H1 (cell line): ENCODE data around the gene EEF1A2. TPM values are rescaled to one million over a fixed set of nuclear protein-coding genes. Genes with fewer than 3 reads are reported as not detected.

Experiments used
- ASH2L ChIP-seq: fragments of 200-600, 300-600 bp; sonication (generic); IDR thresholded peaks from one replicate; pipeline ENCODE4 v1.7.1; 2017; ENCODE audit warnings: low read length
- BCL11A ChIP-seq, 2 experiments: IDR thresholded peaks; one replicate each; pipeline ENCODE4 v1.6.1; 2011; ENCODE audit warnings: low read depth in 2 of 2, low read length in 2 of 2, mild to moderate bottlenecking in 2 of 2
- CTBP2 ChIP-seq: IDR thresholded peaks from 2 replicates; pipeline ENCODE4 v1.7.0; 2011; ENCODE audit warnings: borderline replicate concordance, mild to moderate bottlenecking, moderate library complexity, mixed read lengths, low read length; ENCODE audit not compliant: insufficient read depth, insufficient read length
- GTF2F1 ChIP-seq: IDR thresholded peaks from 2 replicates; pipeline ENCODE4 v1.6.1; 2012; ENCODE audit warnings: low read depth, low read length, improper control_type of control experiment, borderline replicate concordance
- NANOG ChIP-seq: IDR thresholded peaks from 2 replicates; pipeline ENCODE4 v1.6.1; 2011; ENCODE audit warnings: low read length, low read depth, mild to moderate bottlenecking, inconsistent platforms; ENCODE audit not compliant: insufficient read depth, poor library complexity, severe bottlenecking
- RXRA ChIP-seq: IDR thresholded peaks from 2 replicates; pipeline ENCODE4 v1.6.1; 2011; ENCODE audit warnings: low read depth, mild to moderate bottlenecking, low read length, moderate library complexity; ENCODE audit not compliant: insufficient read depth
- SIRT6 ChIP-seq: IDR thresholded peaks from one replicate; pipeline ENCODE4 v1.7.1; 2012; ENCODE audit warnings: low read length, inconsistent platforms
- SUZ12 ChIP-seq: fragments of 200-600 bp; sonication (generic); IDR thresholded peaks from 2 replicates; pipeline ENCODE4 v1.6.1; 2012; ENCODE audit warnings: mild to moderate bottlenecking, inconsistent platforms, low read length, moderate library complexity, mixed read lengths
- polyA plus RNA-seq, 7 experiments: library from polyadenylated mRNA; depleted of rRNA in 3 of 7; stranded (reverse) in 5 of 7; unstranded in 2 of 7; fragments of >200 nt in 5 of 7; fragments of 200-250 nt in 2 of 7; gene quantifications; 1 replicate in 5 of 7; 2 replicates in 1 of 7; 4 replicates in 1 of 7; pipeline versions ENCODE4 v1.2.1 to v1.2.3, GENCODE V29; 2011 to 2013; ENCODE audit warnings: missing spikeins in 2 of 7, mixed read lengths in 2 of 7
- total RNA-seq: library from RNA; stranded (reverse); fragmentation: NEBNext Ultra II Directional; extraction: Animal tissue kit (Norgen Biotek cat#: 25700); gene quantifications from 2 replicates; pipeline ENCODE4 v1.2.1, GENCODE V29; 2021
- TF ChIP-seq, protein P1 (sequence below): IDR thresholded peaks from 2 replicates; pipeline ENCODE4 v1.6.1; 2012; ENCODE audit warnings: inconsistent platforms

The EEF1A2 gene
- total and polyA plus RNA-seq, 2 of the 8 experiments (the other 6 are each of a cell fraction or from before 2014, with no cell fraction given) = 7.4 to 25.8 TPM

- TF ChIP-seq, protein P1, sequence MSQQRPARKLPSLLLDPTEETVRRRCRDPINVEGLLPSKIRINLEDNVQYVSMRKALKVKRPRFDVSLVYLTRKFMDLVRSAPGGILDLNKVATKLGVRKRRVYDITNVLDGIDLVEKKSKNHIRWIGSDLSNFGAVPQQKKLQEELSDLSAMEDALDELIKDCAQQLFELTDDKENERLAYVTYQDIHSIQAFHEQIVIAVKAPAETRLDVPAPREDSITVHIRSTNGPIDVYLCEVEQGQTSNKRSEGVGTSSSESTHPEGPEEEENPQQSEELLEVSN = no peak
- TF ChIP-seq CTBP2 (no peak), SIRT6 (no peak), GTF2F1 (no peak), BCL11A (IDR thresholded peaks at IDR 0.05; ENCODE audit: low read depth in 2 of 2, low read length in 2 of 2) (no peak), SUZ12 (no peak), RXRA (no peak), NANOG (no peak), ASH2L (no peak)
Measured at GRCh38 chr20:63520934-63521601, 22.2 kb upstream of the EEF1A2 start (continued).
